ENCODE data around the gene CCDC13.

DNA sequence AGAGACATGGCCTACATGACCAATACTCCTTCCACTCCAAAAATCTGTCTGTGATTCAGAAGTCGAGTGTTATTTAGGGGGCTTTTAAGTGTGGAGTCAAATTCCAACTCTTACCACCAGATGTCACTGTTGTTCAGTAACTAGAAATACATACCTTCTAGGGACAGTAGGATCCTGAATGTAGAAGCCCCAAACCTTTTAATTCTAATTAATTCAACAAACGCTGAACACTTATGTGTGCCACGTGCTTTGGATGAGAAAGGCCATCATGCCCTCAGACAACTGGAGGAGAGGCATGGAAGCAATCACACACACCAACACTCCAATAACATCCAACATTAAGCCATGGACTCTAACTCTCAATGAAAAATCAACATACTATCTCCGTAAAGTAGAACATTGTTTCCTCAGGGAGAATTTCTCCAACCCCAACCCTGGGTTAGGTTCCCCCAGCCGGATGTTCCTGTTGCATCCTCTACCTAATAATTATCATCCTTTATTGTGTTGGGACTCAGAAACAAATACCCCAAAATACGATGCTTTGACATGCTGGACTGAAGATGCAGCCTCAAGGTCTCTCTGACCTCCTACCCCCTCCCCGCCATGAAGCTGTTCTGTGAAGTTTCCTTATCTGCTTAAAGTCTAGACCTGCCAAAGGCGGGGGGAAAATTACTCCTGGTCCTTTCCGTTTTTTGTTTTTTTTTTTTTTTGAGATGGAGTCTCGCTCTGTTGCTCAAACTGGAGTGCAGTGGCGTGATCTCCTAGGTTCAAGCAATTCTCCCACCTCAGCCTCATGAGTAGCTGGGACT is 8.0 kb upstream of the CCDC13 start:
- no peak for TF ChIP-seq EZH2 (IDR thresholded peaks at IDR 0.05)
- TF ChIP-seq, protein P1, sequence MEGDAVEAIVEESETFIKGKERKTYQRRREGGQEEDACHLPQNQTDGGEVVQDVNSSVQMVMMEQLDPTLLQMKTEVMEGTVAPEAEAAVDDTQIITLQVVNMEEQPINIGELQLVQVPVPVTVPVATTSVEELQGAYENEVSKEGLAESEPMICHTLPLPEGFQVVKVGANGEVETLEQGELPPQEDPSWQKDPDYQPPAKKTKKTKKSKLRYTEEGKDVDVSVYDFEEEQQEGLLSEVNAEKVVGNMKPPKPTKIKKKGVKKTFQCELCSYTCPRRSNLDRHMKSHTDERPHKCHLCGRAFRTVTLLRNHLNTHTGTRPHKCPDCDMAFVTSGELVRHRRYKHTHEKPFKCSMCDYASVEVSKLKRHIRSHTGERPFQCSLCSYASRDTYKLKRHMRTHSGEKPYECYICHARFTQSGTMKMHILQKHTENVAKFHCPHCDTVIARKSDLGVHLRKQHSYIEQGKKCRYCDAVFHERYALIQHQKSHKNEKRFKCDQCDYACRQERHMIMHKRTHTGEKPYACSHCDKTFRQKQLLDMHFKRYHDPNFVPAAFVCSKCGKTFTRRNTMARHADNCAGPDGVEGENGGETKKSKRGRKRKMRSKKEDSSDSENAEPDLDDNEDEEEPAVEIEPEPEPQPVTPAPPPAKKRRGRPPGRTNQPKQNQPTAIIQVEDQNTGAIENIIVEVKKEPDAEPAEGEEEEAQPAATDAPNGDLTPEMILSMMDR (IDR thresholded peaks at IDR 0.05): peak; percentile 78
- TF ChIP-seq EZH2phosphoT487 (IDR thresholded peaks at IDR 0.05): no peak

Measured in neural progenitor cell (in vitro differentiated cells).